ENCODE data around the gene C4B. TPM values are rescaled to one million over a fixed set of nuclear protein-coding genes. Genes with fewer than 3 reads are reported as not detected.
"Not testable (repeated sequence)": the region's sequence is repeated elsewhere in the genome, so short reads cannot be mapped to it uniquely, and the experiment has no call there.

The C4B gene
- total RNA-seq, 2 experiments from 2014 or later, result 3.1 to 5.5 TPM

GRCh38 chr6:32049149-32049548, 34.6 kb downstream of the C4B start:
- DNase-seq; H3K27me3 Mint-ChIP-seq; H3K27ac Mint-ChIP-seq; intact Hi-C loops (cut with micrococcal nuclease); H3K36me3 Mint-ChIP-seq; H3K4me3 Mint-ChIP-seq; H3K9me3 Mint-ChIP-seq; H3K4me1 Mint-ChIP-seq (ENCODE audit: low read depth); POLR2A ChIA-PET: not testable (repeated sequence)
- CTCF ChIA-PET, result interaction anchor here (0.7 to 1.5 kb wide), 3 partner anchors 24 to 737 kb away, joined by 3 read pairs; no protein-coding TSS in a partner anchor

- H3K27me3 Mint-ChIP-seq; intact Hi-C loops (cut with micrococcal nuclease); H3K27ac Mint-ChIP-seq; CTCF ChIA-PET; H3K36me3 Mint-ChIP-seq; DNase-seq; H3K4me1 Mint-ChIP-seq (ENCODE audit: low read depth); H3K4me3 Mint-ChIP-seq; H3K9me3 Mint-ChIP-seq; POLR2A ChIA-PET: not testable (repeated sequence)
These were observed 35.1 kb downstream of the C4B start for GRCh38 chr6:32049736-32050135.

- Mint-ChIP-seq H3K27ac (no peak overlapping the region), H3K9me3 (no peaks in the 10 kb centered on the region), H3K4me3 (no peak overlapping the region), H3K36me3 (no peaks in the 10 kb centered on the region), H3K4me1 (ENCODE audit: low read depth) (peaks cover 5% of the 10 kb centered on the region), H3K27me3 (no peaks in the 10 kb centered on the region)
- CTCF ChIA-PET, result no interaction called here
- intact Hi-C loops (cut with micrococcal nuclease), result no loop called here
- POLR2A ChIA-PET, result no interaction called here
- DNase-seq, result no peak
These were observed 36.0 kb downstream of the C4B start for GRCh38 chr6:32050562-32050961.

- POLR2A ChIA-PET; H3K4me3 Mint-ChIP-seq; H3K27ac Mint-ChIP-seq; H3K36me3 Mint-ChIP-seq; H3K9me3 Mint-ChIP-seq; H3K27me3 Mint-ChIP-seq; DNase-seq; intact Hi-C loops (cut with micrococcal nuclease); H3K4me1 Mint-ChIP-seq (ENCODE audit: low read depth); CTCF ChIA-PET: not testable (repeated sequence)
These were observed 38.0 kb downstream of the C4B start for GRCh38 chr6:32052626-32053025.

GRCh38 chr6:32053314-32053713, 38.7 kb downstream of the C4B start:
- H3K4me1 Mint-ChIP-seq (ENCODE audit: low read depth); H3K27ac Mint-ChIP-seq; H3K27me3 Mint-ChIP-seq; H3K4me3 Mint-ChIP-seq; POLR2A ChIA-PET; H3K9me3 Mint-ChIP-seq; DNase-seq; intact Hi-C loops (cut with micrococcal nuclease); H3K36me3 Mint-ChIP-seq; CTCF ChIA-PET: not testable (repeated sequence)

- DNase-seq; H3K9me3 Mint-ChIP-seq; intact Hi-C loops (cut with micrococcal nuclease); POLR2A ChIA-PET; H3K4me3 Mint-ChIP-seq; CTCF ChIA-PET; H3K36me3 Mint-ChIP-seq; H3K27me3 Mint-ChIP-seq; H3K27ac Mint-ChIP-seq; H3K4me1 Mint-ChIP-seq (ENCODE audit: low read depth): not testable (repeated sequence)
These were observed 41.2 kb downstream of the C4B start for GRCh38 chr6:32055756-32056155.

GRCh38 chr6:32056254-32056653, 41.7 kb downstream of the C4B start:
- Mint-ChIP-seq H3K9me3 (no peaks in the 10 kb centered on the region), H3K36me3 (no peaks in the 10 kb centered on the region), H3K27ac (no peak overlapping the region), H3K27me3 (peaks cover 3% of the 10 kb centered on the region), H3K4me1 (ENCODE audit: low read depth) (no peaks in the 10 kb centered on the region), H3K4me3 (no peak overlapping the region)
- POLR2A ChIA-PET, result no interaction called here
- CTCF ChIA-PET, result no interaction called here
- no peak for DNase-seq
- intact Hi-C loops (cut with micrococcal nuclease), result no loop called here

- Mint-ChIP-seq H3K4me3 (no peak overlapping the region), H3K27me3 (peaks cover 3% of the 10 kb centered on the region), H3K36me3 (no peaks in the 10 kb centered on the region), H3K27ac (no peak overlapping the region), H3K9me3 (no peaks in the 10 kb centered on the region), H3K4me1 (ENCODE audit: low read depth) (no peaks in the 10 kb centered on the region)
- intact Hi-C loops (cut with micrococcal nuclease), result no loop called here
- DNase-seq, result no peak
- POLR2A ChIA-PET, result no interaction called here
- CTCF ChIA-PET, result interaction anchor here (2.4 kb wide), 1 partner anchor 10 kb away, joined by 11 read pairs; no protein-coding TSS in a partner anchor
These were observed 43.4 kb downstream of the C4B start for GRCh38 chr6:32057966-32058365.

- H3K4me1 Mint-ChIP-seq (ENCODE audit: low read depth), result no peaks in the 10 kb centered on the region
- no peak overlapping the region for H3K4me3 Mint-ChIP-seq
- ChIA-PET POLR2A (no interaction called here), CTCF (interaction anchor here (2.4 kb wide), 1 partner anchor 11 kb away, joined by 11 read pairs; no protein-coding TSS in a partner anchor)
- intact Hi-C loops (cut with micrococcal nuclease), result no loop called here
- H3K27ac Mint-ChIP-seq, result no peak overlapping the region
- no peaks in the 10 kb centered on the region for H3K36me3 Mint-ChIP-seq
- no peak for DNase-seq
- peaks cover 3% of the 10 kb centered on the region for H3K27me3 Mint-ChIP-seq
- no peaks in the 10 kb centered on the region for H3K9me3 Mint-ChIP-seq
These were observed 43.9 kb downstream of the C4B start for GRCh38 chr6:32058511-32058963.

GRCh38 chr6:32060966-32061655, 46.5 kb downstream of the C4B start:
- no peaks in the 10 kb centered on the region for H3K36me3 Mint-ChIP-seq
- ChIA-PET POLR2A (no interaction called here), CTCF (no interaction called here)
- H3K4me3 Mint-ChIP-seq, result no peak overlapping the region
- H3K27ac Mint-ChIP-seq, result no peak overlapping the region
- peaks cover 3% of the 10 kb centered on the region for H3K27me3 Mint-ChIP-seq
- intact Hi-C loops (cut with micrococcal nuclease), result no loop called here
- no peaks in the 10 kb centered on the region for H3K9me3 Mint-ChIP-seq
- DNase-seq, result no peak
- H3K4me1 Mint-ChIP-seq (ENCODE audit: low read depth), result no peaks in the 10 kb centered on the region

- POLR2A ChIA-PET, result no interaction called here
- DNase-seq, result no peak
- H3K9me3 Mint-ChIP-seq, result no peaks in the 10 kb centered on the region
- no peaks in the 10 kb centered on the region for H3K27me3 Mint-ChIP-seq
- no peak overlapping the region for H3K4me3 Mint-ChIP-seq
- no peaks in the 10 kb centered on the region for H3K4me1 Mint-ChIP-seq (ENCODE audit: low read depth)
- no peaks in the 10 kb centered on the region for H3K36me3 Mint-ChIP-seq
- intact Hi-C loops (cut with micrococcal nuclease), result no loop called here
- H3K27ac Mint-ChIP-seq, result no peak overlapping the region
- CTCF ChIA-PET, result no interaction called here
These were observed 50.1 kb downstream of the C4B start for GRCh38 chr6:32064706-32065105.

GRCh38 chr6:32067521-32067920, 52.9 kb downstream of the C4B start:
- CTCF ChIA-PET; intact Hi-C loops (cut with micrococcal nuclease); POLR2A ChIA-PET; H3K36me3 Mint-ChIP-seq; H3K27ac Mint-ChIP-seq; H3K4me3 Mint-ChIP-seq; H3K27me3 Mint-ChIP-seq; DNase-seq; H3K4me1 Mint-ChIP-seq (ENCODE audit: low read depth); H3K9me3 Mint-ChIP-seq: not testable (repeated sequence)

- H3K36me3 Mint-ChIP-seq; DNase-seq; H3K27ac Mint-ChIP-seq; H3K4me3 Mint-ChIP-seq; H3K9me3 Mint-ChIP-seq; POLR2A ChIA-PET; intact Hi-C loops (cut with micrococcal nuclease); CTCF ChIA-PET; H3K4me1 Mint-ChIP-seq (ENCODE audit: low read depth); H3K27me3 Mint-ChIP-seq: not testable (repeated sequence)
These were observed 53.7 kb downstream of the C4B start for GRCh38 chr6:32068315-32068714.

Data from activated CD4-positive, alpha-beta memory T cell treated with anti-CD3 and anti-CD28 coated beads for 36 hours (primary cell).